Loucy (cell line): Measurements from ENCODE around the gene HCAR3.

Experiments used
- H2AFZ ChIP-seq: fragments of 200-600 bp; sonication (generic); 2 replicates; pipeline ENCODE4 v1.6.0; 2016; ENCODE audit warnings: antibody characterized with exemption, mild to moderate bottlenecking, low read length, moderate library complexity
- H3F3A ChIP-seq: fragments of 200-600 bp; 2 replicates; pipeline ENCODE4 v1.6.0; 2016; ENCODE audit warnings: antibody characterized with exemption, low read depth, mild to moderate bottlenecking
- H3K27me3 ChIP-seq: fragments of 200-600 bp; sonication (generic); 2 replicates; pipeline ENCODE4 v1.6.1; 2014; ENCODE audit warnings: low read length, mild to moderate bottlenecking; ENCODE audit not compliant: insufficient read depth, poor library complexity, severe bottlenecking
- H3K36me3 ChIP-seq: fragments of 200-600 bp; sonication (generic); 2 replicates; pipeline ENCODE4 v1.6.1; 2016; ENCODE audit warnings: low read length; ENCODE audit not compliant: insufficient read depth
- H3K4me1 ChIP-seq: fragments of 200-600 bp; sonication (generic); 2 replicates; pipeline ENCODE4 v1.5.1; 2014; ENCODE audit warnings: low read length, mild to moderate bottlenecking; ENCODE audit not compliant: insufficient read depth, poor library complexity, severe bottlenecking
- H3K4me2 ChIP-seq: fragments of 200-600 bp; sonication (generic); 2 replicates; pipeline ENCODE4 v1.6.0; 2014; ENCODE audit warnings: antibody characterized with exemption, low read length, low read depth, mild to moderate bottlenecking; ENCODE audit not compliant: poor library complexity, severe bottlenecking
- H3K4me3 ChIP-seq: fragments of 200-600 bp; sonication (generic); 2 replicates; pipeline ENCODE4 v1.5.1; 2014; ENCODE audit warnings: low read length, mild to moderate bottlenecking, mixed read lengths; ENCODE audit not compliant: poor library complexity, severe bottlenecking
- H3K79me2 ChIP-seq: fragments of 200-600 bp; sonication (generic); 2 replicates; pipeline ENCODE4 v1.6.1; 2014; ENCODE audit warnings: low read length; ENCODE audit not compliant: insufficient read depth
- H3K9ac ChIP-seq: fragments of 200-600 bp; sonication (generic); 2 replicates; pipeline ENCODE4 v1.6.0; 2014; ENCODE audit warnings: mild to moderate bottlenecking, low read depth, low read length, moderate library complexity; ENCODE audit not compliant: poor library complexity, severe bottlenecking
- H3K9me2 ChIP-seq: fragments of 200-600 bp; sonication (generic); replicated peaks from 2 replicates; pipeline ENCODE4 v1.6.1; 2016; ENCODE audit warnings: low read depth, low read length, mixed read lengths
- H3K9me3 ChIP-seq: fragments of 200-600 bp; sonication (generic); 2 replicates; pipeline ENCODE4 v1.6.1; 2014; ENCODE audit warnings: mild to moderate bottlenecking, antibody characterized with exemption, low read length, low read depth; ENCODE audit not compliant: insufficient read depth
- H4K20me1 ChIP-seq: fragments of 200-600 bp; sonication (generic); 2 replicates; pipeline ENCODE4 v1.6.0; 2014; ENCODE audit warnings: antibody characterized with exemption, low read length, mild to moderate bottlenecking; ENCODE audit not compliant: insufficient read depth, poor library complexity, severe bottlenecking
- EZH2phosphoT487 ChIP-seq: fragments of 200-600 bp; IDR thresholded peaks from 2 replicates; pipeline ENCODE4 v1.6.1; 2018; ENCODE audit warnings: antibody characterized with exemption, mild to moderate bottlenecking, moderate library complexity, borderline replicate concordance
- TF ChIP-seq, protein P1 (sequence below): fragments of 200-600 bp; sonication (generic); conservative IDR thresholded peaks from 2 replicates; pipeline ENCODE4 v1.5.1; 2014; ENCODE audit warnings: mild to moderate bottlenecking, antibody characterized with exemption, low read length

The HCAR3 gene

DNA sequence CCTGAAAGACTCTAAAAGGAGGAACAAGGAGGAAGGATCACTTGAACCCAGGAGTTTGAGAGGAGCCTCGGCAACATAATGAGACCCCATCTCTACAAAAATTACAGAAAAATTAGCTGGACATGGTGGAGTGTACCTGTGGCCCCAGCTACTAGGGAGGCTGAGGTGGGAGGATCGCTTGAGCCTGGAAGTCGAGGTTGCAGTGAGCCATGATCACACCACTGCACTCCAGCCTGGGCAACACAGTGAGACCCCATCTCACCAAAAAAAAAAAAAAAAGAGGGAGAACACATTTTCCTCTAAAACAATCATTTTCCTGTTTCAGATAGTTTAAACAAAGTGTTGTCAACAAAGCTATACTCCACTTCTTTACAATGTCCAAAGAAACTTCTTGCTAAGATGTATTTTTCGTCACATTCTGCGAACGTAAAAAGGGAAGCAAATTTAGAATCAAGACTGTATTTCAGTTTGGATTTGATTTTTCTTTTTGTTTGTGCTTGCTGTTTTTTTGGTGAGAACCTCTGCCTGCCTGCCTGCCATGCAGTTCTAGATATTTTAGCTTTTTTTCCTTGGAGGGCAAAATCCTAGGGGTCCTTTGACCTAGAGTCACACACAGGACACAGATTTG, 9.0 kb upstream of the HCAR3 start:
- Histone ChIP-seq H4K20me1 (no peaks in the 10 kb centered on the region), H3K27me3 (no peaks in the 10 kb centered on the region), H3K4me3 (no peak overlapping the region), H3K9ac (no peak overlapping the region), H3K79me2 (no peaks in the 10 kb centered on the region), H3K4me1 (peaks cover 10% of the 10 kb centered on the region), H3K9me2 (no peaks in the 10 kb centered on the region), H3K9me3 (no peaks in the 10 kb centered on the region), H2AFZ (no peak overlapping the region), H3K36me3 (no peaks in the 10 kb centered on the region), H3F3A (no peaks in the 10 kb centered on the region), H3K4me2 (no peak overlapping the region)
- TF ChIP-seq, protein P1, sequence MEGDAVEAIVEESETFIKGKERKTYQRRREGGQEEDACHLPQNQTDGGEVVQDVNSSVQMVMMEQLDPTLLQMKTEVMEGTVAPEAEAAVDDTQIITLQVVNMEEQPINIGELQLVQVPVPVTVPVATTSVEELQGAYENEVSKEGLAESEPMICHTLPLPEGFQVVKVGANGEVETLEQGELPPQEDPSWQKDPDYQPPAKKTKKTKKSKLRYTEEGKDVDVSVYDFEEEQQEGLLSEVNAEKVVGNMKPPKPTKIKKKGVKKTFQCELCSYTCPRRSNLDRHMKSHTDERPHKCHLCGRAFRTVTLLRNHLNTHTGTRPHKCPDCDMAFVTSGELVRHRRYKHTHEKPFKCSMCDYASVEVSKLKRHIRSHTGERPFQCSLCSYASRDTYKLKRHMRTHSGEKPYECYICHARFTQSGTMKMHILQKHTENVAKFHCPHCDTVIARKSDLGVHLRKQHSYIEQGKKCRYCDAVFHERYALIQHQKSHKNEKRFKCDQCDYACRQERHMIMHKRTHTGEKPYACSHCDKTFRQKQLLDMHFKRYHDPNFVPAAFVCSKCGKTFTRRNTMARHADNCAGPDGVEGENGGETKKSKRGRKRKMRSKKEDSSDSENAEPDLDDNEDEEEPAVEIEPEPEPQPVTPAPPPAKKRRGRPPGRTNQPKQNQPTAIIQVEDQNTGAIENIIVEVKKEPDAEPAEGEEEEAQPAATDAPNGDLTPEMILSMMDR, result no peak
- TF ChIP-seq EZH2phosphoT487, result no peak

DNA sequence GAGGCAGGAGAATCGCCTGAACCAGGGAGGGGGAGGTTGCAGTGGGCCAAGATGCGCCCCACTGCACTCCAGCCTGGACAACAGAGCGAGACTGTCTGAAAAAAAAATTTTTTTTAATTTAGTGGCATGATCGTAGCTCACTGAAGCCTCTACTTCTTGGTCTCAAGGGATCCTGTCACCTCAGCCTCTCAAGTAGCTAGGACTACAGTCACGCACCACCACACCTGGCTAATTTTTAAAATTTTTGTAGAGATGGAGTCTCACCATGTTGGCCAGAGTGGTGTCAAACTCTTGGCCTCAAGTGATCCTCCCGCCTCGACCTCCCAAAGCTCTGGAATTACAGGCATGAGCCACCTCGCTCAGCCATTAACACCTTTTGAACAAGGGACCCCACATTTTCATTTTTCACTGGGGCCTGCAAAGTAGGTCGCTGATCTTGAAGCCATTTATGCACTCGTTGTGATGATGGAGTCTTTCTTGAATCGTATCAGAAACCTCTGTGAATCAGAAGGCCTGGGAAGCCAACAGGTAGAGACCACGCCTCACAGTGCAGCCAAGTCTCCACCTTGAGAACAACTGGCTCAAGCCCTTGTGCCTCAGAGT, 8.1 kb upstream of the HCAR3 start:
- no peaks in the 10 kb centered on the region for H3K36me3 ChIP-seq
- no peak overlapping the region for H3K9ac ChIP-seq
- H3K27me3 ChIP-seq, result no peaks in the 10 kb centered on the region
- H3K9me3 ChIP-seq, result no peaks in the 10 kb centered on the region
- no peaks in the 10 kb centered on the region for H3F3A ChIP-seq
- H4K20me1 ChIP-seq, result no peaks in the 10 kb centered on the region
- no peaks in the 10 kb centered on the region for H3K9me2 ChIP-seq
- H3K79me2 ChIP-seq, result no peaks in the 10 kb centered on the region
- H3K4me3 ChIP-seq, result no peak overlapping the region
- TF ChIP-seq EZH2phosphoT487, result no peak
- TF ChIP-seq, protein P1, result no peak
- peaks cover 10% of the 10 kb centered on the region for H3K4me1 ChIP-seq
- H2AFZ ChIP-seq, result no peak overlapping the region
- no peak overlapping the region for H3K4me2 ChIP-seq

DNA sequence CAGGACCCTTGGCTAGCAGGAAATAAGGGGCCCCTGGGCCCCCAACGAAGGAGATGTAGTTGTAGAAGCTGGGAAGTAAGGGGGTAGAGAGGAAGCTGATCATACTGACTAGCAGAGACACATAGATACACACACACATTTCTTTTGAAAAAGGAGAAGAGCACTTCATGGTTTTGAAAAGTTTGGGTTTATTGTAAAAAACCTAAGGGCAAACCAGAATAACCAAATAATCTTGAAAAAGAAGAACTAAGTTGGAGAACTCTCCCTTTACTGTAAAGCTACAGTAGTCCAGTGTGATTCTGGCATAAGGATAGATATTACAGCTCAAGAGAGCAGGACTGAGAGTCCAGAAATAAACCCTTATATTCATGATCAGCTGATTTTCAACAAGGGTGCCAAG, 5.8 kb upstream of the HCAR3 start:
- H3K4me2 ChIP-seq, result no peak overlapping the region
- H3K79me2 ChIP-seq, result no peaks in the 10 kb centered on the region
- no peaks in the 10 kb centered on the region for H3F3A ChIP-seq
- H3K4me1 ChIP-seq, result peaks cover 10% of the 10 kb centered on the region
- no peak overlapping the region for H2AFZ ChIP-seq
- H4K20me1 ChIP-seq, result no peaks in the 10 kb centered on the region
- H3K4me3 ChIP-seq, result no peak overlapping the region
- H3K9me2 ChIP-seq, result no peaks in the 10 kb centered on the region
- H3K36me3 ChIP-seq, result no peaks in the 10 kb centered on the region
- H3K9ac ChIP-seq, result no peak overlapping the region
- H3K9me3 ChIP-seq, result no peaks in the 10 kb centered on the region
- TF ChIP-seq EZH2phosphoT487, result no peak
- TF ChIP-seq, protein P1, result no peak
- H3K27me3 ChIP-seq, result no peaks in the 10 kb centered on the region
